Body of pancreas (tissue), 4 donors: Measurements from ENCODE around the gene BSPRY.

Experiments
- POLR2A ChIP-seq, 3 donors: fragments of 450-650 bp; IDR thresholded peaks; one replicate each; pipeline ENCODE4 v1.6.1; 2016; ENCODE audit warnings: antibody characterized with exemption in 3 of 3, mild to moderate bottlenecking in 2 of 3
- TF ChIP-seq, protein P1 (sequence below), 7 experiments: fragments of 450-650 bp in 4 of 7; fragments of 200-600 bp in 3 of 7; sonication (generic) in 3 of 7; IDR thresholded peaks; one replicate each; pipeline ENCODE4 v1.5.1; 2016 to 2019; ENCODE audit warnings: antibody characterized with exemption in 7 of 7

DNA sequence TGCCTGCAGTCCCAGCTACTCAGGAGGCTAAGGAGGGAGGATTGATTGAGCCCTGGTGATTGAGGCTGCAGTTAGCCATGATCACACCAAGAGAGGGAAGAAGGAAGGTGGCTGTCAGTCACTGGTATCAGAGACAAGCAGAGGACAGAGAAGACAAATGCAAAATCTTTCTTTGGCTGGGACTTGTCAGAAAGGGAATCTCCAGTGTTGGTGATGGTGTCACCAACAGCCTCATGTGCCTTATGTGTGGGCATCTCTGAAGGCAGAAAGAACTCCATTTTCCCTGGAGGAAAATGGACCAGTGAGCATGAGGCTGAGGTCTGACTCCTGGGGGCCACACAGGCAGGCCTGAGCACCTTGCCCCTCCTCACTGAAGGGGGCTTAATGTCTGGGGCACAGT lies 34.1 kb upstream of the BSPRY start:
- TF ChIP-seq, protein P1, sequence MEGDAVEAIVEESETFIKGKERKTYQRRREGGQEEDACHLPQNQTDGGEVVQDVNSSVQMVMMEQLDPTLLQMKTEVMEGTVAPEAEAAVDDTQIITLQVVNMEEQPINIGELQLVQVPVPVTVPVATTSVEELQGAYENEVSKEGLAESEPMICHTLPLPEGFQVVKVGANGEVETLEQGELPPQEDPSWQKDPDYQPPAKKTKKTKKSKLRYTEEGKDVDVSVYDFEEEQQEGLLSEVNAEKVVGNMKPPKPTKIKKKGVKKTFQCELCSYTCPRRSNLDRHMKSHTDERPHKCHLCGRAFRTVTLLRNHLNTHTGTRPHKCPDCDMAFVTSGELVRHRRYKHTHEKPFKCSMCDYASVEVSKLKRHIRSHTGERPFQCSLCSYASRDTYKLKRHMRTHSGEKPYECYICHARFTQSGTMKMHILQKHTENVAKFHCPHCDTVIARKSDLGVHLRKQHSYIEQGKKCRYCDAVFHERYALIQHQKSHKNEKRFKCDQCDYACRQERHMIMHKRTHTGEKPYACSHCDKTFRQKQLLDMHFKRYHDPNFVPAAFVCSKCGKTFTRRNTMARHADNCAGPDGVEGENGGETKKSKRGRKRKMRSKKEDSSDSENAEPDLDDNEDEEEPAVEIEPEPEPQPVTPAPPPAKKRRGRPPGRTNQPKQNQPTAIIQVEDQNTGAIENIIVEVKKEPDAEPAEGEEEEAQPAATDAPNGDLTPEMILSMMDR (IDR thresholded peaks at IDR 0.05): no peak
- TF ChIP-seq POLR2A (IDR thresholded peaks at IDR 0.05): no peak
